Esophagus muscularis mucosa (tissue), 4 donors: Measurements from ENCODE around the gene GLT1D1. TPM values are rescaled to one million over a fixed set of nuclear protein-coding genes. Genes with fewer than 3 reads are reported as not detected.

Source experiments
- DNase-seq: peaks from one replicate; pipeline ENCODE4 v3.0.0-alpha.2; 2017; ENCODE audit errors: extremely low spot score
- H3K27ac ChIP-seq, 4 donors: fragments of 200-600 bp; sonication (generic); replicated peaks in 1 of 4; 1 replicate in 3 of 4; 2 replicates in 1 of 4; pipeline ENCODE4 v1.5.1; 2016 to 2019; ENCODE audit warnings: mild to moderate bottlenecking in 1 of 4
- H3K27me3 ChIP-seq, 4 donors: fragments of 200-600 bp; sonication (generic); one replicate each; pipeline versions ENCODE4 v1.5.1 to v1.6.0; 2016 to 2019
- H3K36me3 ChIP-seq, 4 donors: fragments of 200-600 bp; sonication (generic); one replicate each; pipeline ENCODE4 v1.5.1; 2016 to 2019
- H3K4me1 ChIP-seq, 4 donors: fragments of 200-600 bp; sonication (generic); one replicate each; pipeline ENCODE4 v1.5.1; 2016 to 2019
- H3K4me3 ChIP-seq, 4 donors: fragments of 200-600 bp; sonication (generic); 1 replicate in 2 of 4; 2 replicates in 2 of 4; pipeline ENCODE4 v1.5.1; 2016 to 2019; ENCODE audit warnings: mild to moderate bottlenecking in 4 of 4, moderate library complexity in 1 of 4
- H3K9me3 ChIP-seq, 4 donors: fragments of 200-600 bp; sonication (generic); 1 replicate in 3 of 4; 2 replicates in 1 of 4; pipeline ENCODE4 v1.5.1; 2016 to 2019
- EP300 ChIP-seq: sonication (generic); formaldehyde crosslinking; IDR thresholded peaks from one replicate; pipeline ENCODE4 v1.6.1; 2017; ENCODE audit warnings: antibody characterized with exemption
- POLR2A ChIP-seq: fragments of 450-650 bp; IDR thresholded peaks from one replicate; pipeline ENCODE4 v1.6.1; 2017; ENCODE audit warnings: antibody characterized with exemption, moderate library complexity, mild to moderate bottlenecking, low read depth
- POLR2AphosphoS5 ChIP-seq, 2 donors: sonication (generic); formaldehyde crosslinking; IDR thresholded peaks; one replicate each; pipeline ENCODE4 v1.6.1; 2017; ENCODE audit warnings: antibody characterized with exemption in 2 of 2
- WGBS: methylation state at CpG from one replicate; pipeline ENCODE4 v1.1.5; 2018; 5-methylcytosine and 5-hydroxymethylcytosine counted together
- intact Hi-C: fragments of 100-400 bp; cut with DNase I; formaldehyde crosslinking; loops from one replicate; pipeline ENCODE4 v1.15.1; 2023
- total RNA-seq, 4 donors: library from RNA; depleted of rRNA; stranded (reverse); fragments of >200 nt; gene quantifications; one replicate each; pipeline versions ENCODE4 v1.1.0 to v1.2.1, GENCODE V29; 2016
- TF ChIP-seq, protein P1 (sequence below), 3 experiments: fragments of 200-600 bp in 2 of 3; fragments of 450-650 bp in 1 of 3; sonication (generic) in 2 of 3; IDR thresholded peaks; one replicate each; pipeline ENCODE4 v1.5.1; 2017 to 2019; ENCODE audit warnings: antibody characterized with exemption in 3 of 3, mild to moderate bottlenecking in 2 of 3, moderate library complexity in 1 of 3

Gene GLT1D1
- total RNA-seq, 4 donors from 2014 or later, result under 0.01 to 1.5 (median 0.32) TPM

- Histone ChIP-seq H3K27ac (no peak overlapping the region), H3K4me1 (no peaks in the 10 kb centered on the region), H3K36me3 (no peaks in the 10 kb centered on the region), H3K27me3 (peaks cover 0 to 16% (median 3%) of the 10 kb centered on the region in 4 donors), H3K9me3 (no peaks in the 10 kb centered on the region), H3K4me3 (no peak overlapping the region)
- WGBS, result 93% methylated on average over 9 of the region's 9 CpGs
- DNase-seq, result no peak
- intact Hi-C loops, result no loop called here
- TF ChIP-seq POLR2AphosphoS5 (IDR thresholded peaks at IDR 0.05) (no peak), EP300 (no peak), POLR2A (no peak)
- TF ChIP-seq, protein P1, sequence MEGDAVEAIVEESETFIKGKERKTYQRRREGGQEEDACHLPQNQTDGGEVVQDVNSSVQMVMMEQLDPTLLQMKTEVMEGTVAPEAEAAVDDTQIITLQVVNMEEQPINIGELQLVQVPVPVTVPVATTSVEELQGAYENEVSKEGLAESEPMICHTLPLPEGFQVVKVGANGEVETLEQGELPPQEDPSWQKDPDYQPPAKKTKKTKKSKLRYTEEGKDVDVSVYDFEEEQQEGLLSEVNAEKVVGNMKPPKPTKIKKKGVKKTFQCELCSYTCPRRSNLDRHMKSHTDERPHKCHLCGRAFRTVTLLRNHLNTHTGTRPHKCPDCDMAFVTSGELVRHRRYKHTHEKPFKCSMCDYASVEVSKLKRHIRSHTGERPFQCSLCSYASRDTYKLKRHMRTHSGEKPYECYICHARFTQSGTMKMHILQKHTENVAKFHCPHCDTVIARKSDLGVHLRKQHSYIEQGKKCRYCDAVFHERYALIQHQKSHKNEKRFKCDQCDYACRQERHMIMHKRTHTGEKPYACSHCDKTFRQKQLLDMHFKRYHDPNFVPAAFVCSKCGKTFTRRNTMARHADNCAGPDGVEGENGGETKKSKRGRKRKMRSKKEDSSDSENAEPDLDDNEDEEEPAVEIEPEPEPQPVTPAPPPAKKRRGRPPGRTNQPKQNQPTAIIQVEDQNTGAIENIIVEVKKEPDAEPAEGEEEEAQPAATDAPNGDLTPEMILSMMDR (IDR thresholded peaks at IDR 0.05), result no peak
Observed at GRCh38 chr12:128859311-128859710, 6.0 kb downstream of the GLT1D1 start.

DNA sequence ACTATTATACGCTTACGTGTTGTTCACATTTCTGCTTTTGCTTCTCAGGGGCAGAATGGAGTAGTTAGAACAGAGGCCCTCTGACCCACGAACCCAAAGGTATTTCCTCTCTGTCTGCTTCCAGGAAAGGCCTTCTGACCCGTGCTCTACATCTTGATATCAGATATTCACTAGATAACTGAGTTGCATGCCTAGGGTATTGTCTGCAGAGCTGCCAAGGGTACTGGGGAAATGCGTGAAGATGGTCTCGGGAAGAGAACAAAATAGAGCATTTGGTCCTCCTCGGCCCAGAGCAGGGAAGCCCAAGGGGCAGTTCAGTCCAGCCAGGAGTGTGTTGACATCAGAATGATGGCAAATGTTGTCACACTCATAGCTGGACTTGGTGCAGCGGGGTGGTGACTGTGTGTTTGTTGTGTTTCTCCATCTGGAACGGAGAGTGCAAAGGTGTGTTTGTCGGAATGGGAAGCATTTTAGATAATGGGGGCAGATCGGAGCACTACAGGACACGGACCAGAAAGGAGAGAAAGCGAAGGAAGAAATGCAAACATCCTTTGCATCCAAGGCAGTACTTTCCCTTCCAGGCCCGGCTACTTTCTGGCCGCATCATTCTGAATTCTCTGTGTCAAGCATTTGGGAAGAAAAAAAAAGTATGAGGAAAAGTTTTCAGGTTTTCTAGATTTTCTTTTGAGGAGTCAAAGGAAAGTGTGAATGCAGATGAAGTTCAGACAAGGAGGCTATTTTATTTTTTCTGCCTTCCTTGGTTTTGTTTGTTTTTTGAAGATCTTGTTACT lies 8.1 kb downstream of the GLT1D1 start:
- no peak overlapping the region for H3K27ac ChIP-seq
- no peak for DNase-seq
- 81% methylated on average over 15 of the region's 15 CpGs for WGBS
- H3K4me3 ChIP-seq, result no peak overlapping the region
- TF ChIP-seq EP300, result no peak
- no peak for TF ChIP-seq POLR2AphosphoS5 (IDR thresholded peaks at IDR 0.05)
- TF ChIP-seq POLR2A, result no peak
- TF ChIP-seq, protein P1 (IDR thresholded peaks at IDR 0.05), result no peak
- no peaks in the 10 kb centered on the region for H3K9me3 ChIP-seq
- no peaks in the 10 kb centered on the region for H3K36me3 ChIP-seq
- H3K27me3 ChIP-seq, result peaks cover 0 to under 1% (median 0%) of the 10 kb centered on the region in 4 donors
- intact Hi-C loops, result no loop called here
- H3K4me1 ChIP-seq, result no peaks in the 10 kb centered on the region

GRCh38 chr12:128863957-128864356 lies 10.7 kb downstream of the GLT1D1 start:
- no peaks in the 10 kb centered on the region for H3K9me3 ChIP-seq
- intact Hi-C loops, result no loop called here
- H3K27me3 ChIP-seq, result peaks cover 0 to 6% (median 0%) of the 10 kb centered on the region in 4 donors
- TF ChIP-seq POLR2AphosphoS5 (IDR thresholded peaks at IDR 0.05), result no peak
- TF ChIP-seq, protein P1 (IDR thresholded peaks at IDR 0.05), result no peak
- no peak for TF ChIP-seq EP300
- no peak for TF ChIP-seq POLR2A
- H3K4me3 ChIP-seq, result no peak overlapping the region
- H3K36me3 ChIP-seq, result no peaks in the 10 kb centered on the region
- no peak overlapping the region for H3K27ac ChIP-seq
- no peaks in the 10 kb centered on the region for H3K4me1 ChIP-seq
- WGBS, result 73% methylated on average over 11 of the region's 11 CpGs
- no peak for DNase-seq

GRCh38 chr12:128864516-128865186 lies 11.4 kb downstream of the GLT1D1 start:
- DNase-seq, result no peak
- whole genome bisulfite sequencing, result 85% methylated on average over 9 of the region's 9 CpGs
- Histone ChIP-seq H3K27ac (no peak overlapping the region), H3K36me3 (no peaks in the 10 kb centered on the region), H3K4me3 (no peak overlapping the region), H3K4me1 (no peaks in the 10 kb centered on the region), H3K9me3 (no peaks in the 10 kb centered on the region), H3K27me3 (peaks cover 0 to 6% (median 0%) of the 10 kb centered on the region in 4 donors)
- intact Hi-C loops, result no loop called here
- no peak for TF ChIP-seq EP300
- TF ChIP-seq, protein P1 (IDR thresholded peaks at IDR 0.05), result no peak
- no peak for TF ChIP-seq POLR2AphosphoS5 (IDR thresholded peaks at IDR 0.05)
- no peak for TF ChIP-seq POLR2A
